Measurements from ENCODE around the gene APBA2.

Gene APBA2

GRCh38 chr15:29102911-29103823 lies 217.4 kb downstream of the APBA2 start:
- no peak for DNase-seq (ENCODE audit: low read depth in 2 of 2)

- DNase-seq (ENCODE audit: low read depth in 2 of 2) = peak; percentile 43 to 48
These were observed 218.2 kb downstream of the APBA2 start for GRCh38 chr15:29103824-29104565.

DNA sequence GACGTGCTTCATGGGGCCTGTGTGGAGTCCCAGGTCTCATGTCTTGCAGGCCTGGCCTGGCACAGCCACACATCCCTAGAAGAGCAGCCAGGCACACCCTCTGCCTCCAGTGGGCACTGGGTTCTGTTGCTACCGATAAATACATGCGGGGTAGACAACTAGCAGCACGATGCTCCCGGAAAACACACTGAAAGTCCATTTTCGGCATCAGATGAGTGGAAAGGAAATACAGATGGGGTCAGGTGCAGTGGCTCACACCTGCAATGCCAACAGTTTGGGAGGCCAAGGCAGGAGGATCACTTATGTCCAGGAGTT lies 218.7 kb downstream of the APBA2 start:
- DNase-seq (ENCODE audit: low read depth in 2 of 2) = no peak

GRCh38 chr15:29105151-29105854 lies 219.5 kb downstream of the APBA2 start:
- no peak for DNase-seq (ENCODE audit: low read depth in 2 of 2)

GRCh38 chr15:29106116-29106515 lies 220.3 kb downstream of the APBA2 start:
- no peak for DNase-seq (ENCODE audit: low read depth in 2 of 2)

DNA sequence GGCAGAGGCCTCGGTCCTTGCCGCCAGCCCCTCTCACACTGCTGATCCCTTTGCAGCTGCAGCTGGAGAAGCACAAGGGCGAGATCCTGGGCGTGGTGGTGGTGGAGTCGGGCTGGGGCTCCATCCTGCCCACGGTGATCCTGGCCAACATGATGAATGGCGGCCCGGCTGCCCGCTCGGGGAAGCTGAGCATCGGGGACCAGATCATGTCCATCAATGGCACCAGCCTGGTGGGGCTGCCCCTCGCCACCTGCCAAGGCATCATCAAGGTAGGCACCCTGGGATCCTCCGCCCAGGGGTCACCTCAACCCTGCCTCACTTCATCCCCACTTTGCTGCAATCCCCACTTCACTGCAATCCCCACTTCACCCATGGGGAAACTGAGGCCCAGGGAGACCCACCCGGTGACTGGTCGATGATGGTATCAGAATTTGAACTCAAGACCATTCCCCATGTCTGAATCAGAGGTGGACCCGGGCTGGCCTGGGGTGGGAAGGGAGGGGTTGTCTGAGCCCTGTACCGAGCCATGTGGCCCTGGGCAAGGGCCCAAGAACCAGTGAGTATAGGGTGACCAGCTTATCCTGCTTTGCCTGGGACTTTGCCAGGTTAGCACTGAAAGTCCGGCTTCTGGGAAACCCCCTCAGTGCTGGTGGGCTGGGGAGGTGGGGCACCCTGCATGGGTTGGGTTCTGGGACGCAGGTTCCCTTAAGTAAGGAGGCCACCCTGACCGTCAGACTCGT lies 220.9 kb downstream of the APBA2 start:
- DNase-seq (ENCODE audit: low read depth in 2 of 2) = no peak

DNA sequence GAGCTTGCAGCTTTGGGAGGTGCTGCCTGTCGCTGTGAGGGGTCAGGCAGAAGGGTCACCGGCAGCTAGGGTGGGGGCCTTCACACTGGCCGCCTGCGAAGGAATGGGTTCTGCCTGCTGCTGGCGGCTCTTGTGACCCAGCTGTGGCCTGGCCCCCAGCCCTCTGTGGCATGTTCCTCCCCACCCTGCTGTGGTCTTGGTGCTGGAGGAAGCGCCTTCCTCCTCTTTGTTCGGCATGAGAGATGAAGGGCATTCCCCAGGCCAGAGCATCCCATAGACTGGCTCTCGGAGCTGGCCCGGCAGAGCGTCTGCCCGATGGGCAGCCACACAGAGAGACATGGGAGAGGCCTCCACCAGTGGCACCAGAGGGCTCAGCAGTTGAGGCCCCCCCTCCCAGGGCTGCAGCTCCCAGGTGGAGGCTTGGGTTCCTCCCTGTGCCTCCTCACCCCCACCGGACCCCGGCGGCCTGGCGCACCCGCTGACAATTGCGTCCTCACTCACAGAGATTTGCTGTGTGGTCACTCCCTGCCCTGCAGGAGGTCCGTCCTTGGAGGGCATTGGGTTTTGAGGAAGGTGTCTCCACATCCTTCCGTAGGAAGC lies 221.6 kb downstream of the APBA2 start:
- no peak for DNase-seq (ENCODE audit: low read depth in 2 of 2)

- DNase-seq (ENCODE audit: low read depth in 2 of 2) = no peak
These were observed 222.3 kb downstream of the APBA2 start for GRCh38 chr15:29107971-29108645.

GRCh38 chr15:29109762-29110161 lies 224.0 kb downstream of the APBA2 start:
- no peak for DNase-seq (ENCODE audit: low read depth in 2 of 2)

GRCh38 chr15:29110176-29110575 lies 224.4 kb downstream of the APBA2 start:
- DNase-seq (ENCODE audit: low read depth in 2 of 2) = no peak

DNA sequence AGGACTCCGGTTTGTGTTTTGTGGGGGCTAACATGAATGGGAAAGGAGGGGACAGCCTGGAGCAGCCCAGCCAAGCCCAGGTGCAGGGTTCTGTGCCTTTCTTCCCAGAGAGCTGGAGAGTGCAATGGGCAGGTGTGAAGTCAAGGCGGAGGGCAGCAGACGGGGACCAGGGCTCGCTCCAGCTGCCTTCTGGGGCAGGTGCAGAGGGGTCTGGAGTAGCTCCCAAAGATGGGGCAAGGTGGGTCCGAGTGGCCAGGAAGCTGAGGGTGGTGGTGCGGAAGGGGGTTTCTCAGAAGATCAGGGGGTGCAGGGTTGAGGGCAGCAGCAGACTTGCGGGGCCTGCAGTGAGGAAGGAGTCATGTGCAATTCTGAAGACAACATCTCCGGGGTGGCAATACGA lies 225.0 kb downstream of the APBA2 start:
- DNase-seq (ENCODE audit: low read depth in 2 of 2) = no peak

- DNase-seq (ENCODE audit: low read depth in 2 of 2) = no peak
These were observed 226.0 kb downstream of the APBA2 start for GRCh38 chr15:29111705-29112281.

GRCh38 chr15:29113336-29114220 lies 227.8 kb downstream of the APBA2 start:
- DNase-seq (ENCODE audit: low read depth in 2 of 2) = no peak

GRCh38 chr15:29114221-29115092 lies 228.7 kb downstream of the APBA2 start:
- no peak for DNase-seq (ENCODE audit: low read depth in 2 of 2)

- no peak for DNase-seq (ENCODE audit: low read depth in 2 of 2)
These were observed 229.6 kb downstream of the APBA2 start for GRCh38 chr15:29115093-29115991.

DNA sequence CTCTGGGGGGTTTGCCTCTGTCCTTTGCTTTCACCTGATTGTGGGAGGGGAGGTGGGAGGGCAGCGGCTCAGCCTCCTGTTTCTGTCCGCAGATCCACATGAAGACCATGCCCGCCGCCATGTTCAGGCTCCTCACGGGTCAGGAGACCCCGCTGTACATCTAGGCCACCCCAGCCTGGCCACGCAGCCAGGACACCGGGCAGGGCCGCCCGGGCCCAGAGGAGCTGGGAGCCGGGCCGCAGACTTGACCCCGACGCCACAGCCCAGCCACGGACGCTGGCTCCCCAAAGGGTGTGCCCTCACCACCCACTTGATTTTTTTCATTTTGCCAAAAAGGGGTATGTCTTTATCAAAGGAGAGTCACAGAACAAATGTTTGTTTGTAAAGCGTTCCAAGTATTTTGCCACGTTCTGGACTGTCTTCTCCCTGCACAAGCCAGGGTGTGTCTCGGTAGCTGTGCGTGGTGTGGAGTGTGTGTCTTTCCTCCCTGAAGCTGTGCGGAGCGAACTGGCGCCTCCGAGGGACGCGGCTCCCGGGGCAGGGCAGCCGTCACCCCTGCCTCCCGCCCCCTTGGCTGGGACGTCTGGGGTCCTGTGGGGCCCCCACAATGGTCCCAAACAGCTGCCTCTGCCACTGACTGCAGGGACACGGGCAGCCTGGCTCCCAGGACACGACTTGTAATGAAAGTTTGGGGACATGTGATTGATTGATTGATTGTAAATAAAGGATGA lies 231.4 kb downstream of the APBA2 start:
- DNase-seq (ENCODE audit: low read depth in 2 of 2) = no peak

GRCh38 chr15:29117778-29118177 lies 232.0 kb downstream of the APBA2 start:
- DNase-seq (ENCODE audit: low read depth in 2 of 2) = no peak
